ENCODE results near the gene ADAMTS9.

GRCh38 chr3:64552966-64553365 lies 134.8 kb downstream of the ADAMTS9 start:
- TF ChIP-seq EP300 (IDR thresholded peaks at IDR 0.05) (no peak), CTCF (IDR thresholded peaks at IDR 0.05) (no peak), POLR2A (IDR thresholded peaks at IDR 0.05) (no peak)

Measured in ovary (tissue), 3 donors.